Measurements from ENCODE around the gene NFKB2.

Gene NFKB2

DNA sequence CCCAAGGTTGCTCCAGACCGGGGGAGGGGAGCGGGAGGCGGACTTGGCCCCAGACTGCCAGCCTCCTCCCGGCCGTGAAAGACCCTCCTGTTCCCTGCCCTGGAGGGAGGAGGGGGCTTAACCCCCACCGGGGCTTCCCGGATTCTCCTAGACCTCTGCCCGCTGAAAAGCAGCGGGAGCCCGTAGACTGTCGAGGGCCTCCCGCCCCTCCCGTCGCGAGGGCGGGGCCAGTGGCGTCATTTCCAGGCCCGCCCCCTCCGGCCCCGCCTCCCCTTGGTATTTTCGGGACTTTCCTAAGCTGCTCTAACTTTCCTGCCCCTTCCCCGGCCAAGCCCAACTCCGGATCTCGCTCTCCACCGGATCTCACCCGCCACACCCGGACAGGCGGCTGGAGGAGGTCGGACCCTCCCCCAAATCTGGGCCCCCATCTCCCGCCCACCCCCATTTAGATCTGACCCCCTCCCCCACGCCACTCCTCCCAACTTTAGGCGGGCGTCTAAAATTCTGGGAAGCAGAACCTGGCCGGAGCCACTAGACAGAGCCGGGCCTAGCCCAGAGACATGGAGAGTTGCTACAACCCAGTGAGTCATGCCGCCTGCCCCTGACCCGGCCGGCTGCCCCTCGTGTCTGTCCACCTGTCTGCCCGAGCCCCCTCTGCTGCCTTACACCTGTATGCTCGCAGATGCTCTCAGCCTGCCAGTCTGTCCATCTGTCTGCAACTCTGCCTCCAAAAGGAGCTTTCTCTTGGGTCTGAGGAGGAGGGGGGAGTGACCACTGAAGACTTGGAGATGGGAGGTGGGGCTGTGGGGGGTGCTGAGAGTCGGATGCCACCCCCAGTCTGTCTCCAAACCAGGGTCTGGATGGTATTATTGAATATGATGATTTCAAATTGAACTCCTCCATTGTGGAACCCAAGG, at the start of gene NFKB2:
NFKB2 (plus strand) TSS at position 306 of the 917 bp plus-strand sequence; CDS start at position 561, 255 bp downstream.
- H3K9me3 Mint-ChIP-seq, result no peaks in the 10 kb centered on the region
- peak; percentile 92 for DNase-seq
- peak within 1 kb of the TSS; percentile 96 for H3K27ac Mint-ChIP-seq
- peaks cover 4% of the 10 kb centered on the region for H3K27me3 Mint-ChIP-seq
- peak within 1 kb of the TSS; percentile 79 for H3K4me3 Mint-ChIP-seq
- peaks cover 39% of the 10 kb centered on the region for H3K36me3 Mint-ChIP-seq
- peaks cover 48% of the 10 kb centered on the region for H3K4me1 Mint-ChIP-seq
- CTCF ChIA-PET, result interaction anchor here (0.5 to 13.7 kb wide), 6 partner anchors 24 to 188 kb away, joined by 3 to 174 read pairs (median 4); partner anchors contain the start of genes CUEDC2, ELOVL3 and FBXL15

DNA sequence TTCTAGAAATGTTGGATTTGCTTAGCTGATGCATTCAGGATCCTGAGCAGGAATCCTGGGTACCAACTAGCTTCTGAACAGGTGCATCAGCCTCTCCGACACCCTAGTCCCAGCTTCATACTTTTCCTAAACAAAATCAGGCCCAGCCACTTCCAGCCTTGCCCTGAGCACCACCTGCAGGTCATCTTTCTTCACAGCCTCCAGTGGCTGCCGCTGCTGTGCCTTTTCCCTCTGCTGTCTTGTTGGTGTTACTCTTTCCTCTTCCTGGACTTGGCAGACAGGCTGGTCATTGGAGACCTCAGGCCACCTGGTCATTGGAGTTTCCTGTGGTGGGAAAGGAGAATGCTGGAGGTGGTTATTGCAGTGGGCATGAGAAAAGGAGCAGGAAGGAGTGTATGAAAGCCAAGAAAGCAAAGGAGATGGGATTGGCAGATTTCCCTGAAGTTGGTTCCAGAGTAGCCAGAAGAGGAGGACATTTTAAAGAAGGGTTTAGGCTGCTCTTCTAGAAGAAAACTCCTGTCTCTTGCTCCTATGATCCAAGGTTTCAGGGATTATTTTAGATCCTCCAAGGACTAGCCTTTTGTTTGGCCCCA, 48.2 kb upstream of the NFKB2 start:
- Mint-ChIP-seq H3K36me3 (peaks cover 29% of the 10 kb centered on the region), H3K9me3 (no peaks in the 10 kb centered on the region), H3K4me3 (no peak overlapping the region), H3K27me3 (no peaks in the 10 kb centered on the region), H3K27ac (no peak overlapping the region), H3K4me1 (peaks cover 2% of the 10 kb centered on the region)
- CTCF ChIA-PET, result interaction anchor here (0.6 to 19.4 kb wide), 14 partner anchors 11 to 232 kb away, joined by 3 to 693 read pairs (median 3); partner anchors contain the start of genes ELOVL3 and PITX3
- DNase-seq, result peak; percentile 39

DNA sequence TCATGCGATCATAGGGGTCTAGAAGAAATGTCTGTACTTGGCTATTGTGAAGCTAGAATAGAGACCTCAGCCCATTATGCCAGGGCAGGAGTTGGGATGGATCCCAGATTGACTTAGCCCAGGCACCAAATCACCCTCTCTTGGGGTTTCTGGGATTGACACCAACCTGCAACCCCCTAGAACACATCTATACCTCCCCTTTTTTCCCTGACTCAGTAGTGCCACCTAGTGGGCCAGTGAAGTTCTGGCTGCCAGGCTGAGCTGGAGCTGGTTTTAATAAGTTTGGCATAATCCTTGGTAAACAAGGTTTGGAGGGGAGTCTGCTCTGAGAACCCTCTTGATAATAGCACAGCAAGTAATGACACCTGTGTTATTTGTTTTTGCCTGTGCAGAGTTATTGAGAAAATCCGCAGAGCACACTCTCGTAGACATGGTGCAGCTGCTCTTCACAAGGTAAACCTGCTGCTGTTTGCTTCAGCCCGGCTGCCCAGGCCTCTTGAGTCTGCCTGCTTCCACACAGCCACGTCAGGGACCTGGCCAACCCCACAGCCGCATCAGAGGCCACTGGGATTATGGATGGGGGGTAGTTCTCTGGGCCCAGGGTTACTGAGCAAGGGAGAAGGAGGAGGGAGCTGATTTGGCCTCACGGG, 43.3 kb upstream of the NFKB2 start:
- Mint-ChIP-seq H3K9me3 (no peaks in the 10 kb centered on the region), H3K4me3 (no peak overlapping the region), H3K4me1 (no peaks in the 10 kb centered on the region), H3K36me3 (peaks cover 33% of the 10 kb centered on the region), H3K27me3 (no peaks in the 10 kb centered on the region), H3K27ac (no peak overlapping the region)
- peak; percentile 84 for DNase-seq
- CTCF ChIA-PET, result interaction anchor here (0.6 to 19.4 kb wide), 37 partner anchors 10 to 275 kb away, joined by 3 to 693 read pairs (median 4); partner anchors contain the start of genes ELOVL3, GBF1 and PITX3

DNA sequence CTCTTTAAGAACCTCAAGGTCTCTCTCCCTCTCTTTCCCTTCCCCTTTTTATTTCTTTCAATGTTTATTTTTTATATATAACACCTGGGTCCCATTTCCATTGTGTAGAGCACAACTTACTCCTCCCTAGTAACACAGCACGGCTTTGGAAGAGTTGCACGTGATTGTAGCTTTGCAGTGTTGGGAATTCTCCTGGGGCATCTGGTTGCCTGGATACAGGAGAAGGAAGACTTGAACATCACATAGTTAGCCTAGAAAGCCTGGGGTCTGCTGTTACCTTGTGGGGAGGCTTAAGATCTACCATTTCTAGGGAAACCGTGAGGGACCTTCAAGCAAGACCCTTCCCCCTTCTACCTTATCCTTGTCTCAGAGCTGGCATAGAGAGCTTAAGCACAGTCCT, 41.1 kb upstream of the NFKB2 start:
- no peaks in the 10 kb centered on the region for H3K27me3 Mint-ChIP-seq
- H3K4me3 Mint-ChIP-seq, result no peak overlapping the region
- H3K4me1 Mint-ChIP-seq, result peaks cover 12% of the 10 kb centered on the region
- peaks cover 42% of the 10 kb centered on the region for H3K36me3 Mint-ChIP-seq
- no peaks in the 10 kb centered on the region for H3K9me3 Mint-ChIP-seq
- DNase-seq, result no peak
- H3K27ac Mint-ChIP-seq, result no peak overlapping the region
- CTCF ChIA-PET, result interaction anchor here (1.0 to 19.4 kb wide), 5 partner anchors 7 to 242 kb away, joined by 3 to 693 read pairs (median 5); partner anchors contain the start of genes ELOVL3 and PITX3

DNA sequence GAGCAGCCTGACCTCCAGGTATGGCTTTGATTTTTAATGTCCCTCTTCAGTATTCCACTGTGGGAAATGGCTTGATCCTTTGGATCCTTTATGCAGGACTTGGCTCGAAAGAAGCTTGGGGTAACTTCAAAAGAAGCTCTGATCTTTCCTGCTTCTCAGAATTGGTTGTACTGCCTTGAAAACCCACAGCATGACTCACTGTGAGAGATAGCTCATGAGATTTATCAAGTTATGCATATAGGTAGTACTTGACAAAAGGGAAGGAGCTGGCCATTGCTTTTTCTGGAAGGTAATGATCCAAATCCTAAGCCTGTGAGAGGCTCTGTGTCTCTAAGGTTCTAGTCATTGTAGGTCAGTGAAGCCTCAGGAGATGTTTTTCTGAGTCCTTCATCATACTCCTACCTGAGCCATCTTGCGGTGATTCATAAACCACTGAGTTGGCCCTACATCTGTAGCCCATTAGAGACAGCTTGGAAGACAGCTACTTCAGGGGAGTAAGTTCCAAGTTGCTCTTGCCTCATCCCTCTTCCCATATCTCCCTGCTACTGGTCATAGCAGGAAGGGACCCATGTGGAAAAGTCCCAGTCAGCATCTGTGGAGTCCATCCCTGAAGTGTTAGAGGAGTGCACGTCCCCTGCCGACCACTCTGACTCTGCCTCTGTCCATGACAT, 36.7 kb upstream of the NFKB2 start:
- peaks cover 12% of the 10 kb centered on the region for H3K4me1 Mint-ChIP-seq
- H3K9me3 Mint-ChIP-seq, result no peaks in the 10 kb centered on the region
- H3K4me3 Mint-ChIP-seq, result no peak overlapping the region
- no peak overlapping the region for H3K27ac Mint-ChIP-seq
- CTCF ChIA-PET, result interaction anchor here (0.6 to 19.4 kb wide), 3 partner anchors 9 to 223 kb away, joined by 3 to 693 read pairs (median 5); partner anchors contain the start of genes ELOVL3 and PITX3
- peaks cover 59% of the 10 kb centered on the region for H3K36me3 Mint-ChIP-seq
- no peaks in the 10 kb centered on the region for H3K27me3 Mint-ChIP-seq
- no peak for DNase-seq

DNA sequence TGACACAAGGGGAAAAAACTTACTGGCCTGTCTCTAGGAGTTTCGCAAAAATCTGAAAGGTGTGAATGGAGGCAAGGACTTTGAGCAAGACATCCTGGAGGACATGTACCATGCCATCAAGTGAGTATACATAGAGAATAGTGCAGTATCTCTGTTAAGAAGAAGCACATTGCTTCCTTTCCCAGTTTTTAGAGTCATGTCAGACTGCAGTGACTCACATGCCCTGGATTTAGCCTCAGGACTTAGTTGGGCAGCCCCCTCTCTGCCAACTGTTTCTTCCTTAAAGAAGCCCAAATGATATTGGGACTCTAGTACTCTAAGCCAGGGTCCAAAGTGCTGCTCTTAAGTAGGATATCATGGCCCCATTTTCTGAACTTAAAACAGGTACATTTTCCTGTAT, 28.1 kb upstream of the NFKB2 start:
- H3K36me3 Mint-ChIP-seq, result peaks cover 73% of the 10 kb centered on the region
- no peak overlapping the region for H3K27ac Mint-ChIP-seq
- no peaks in the 10 kb centered on the region for H3K9me3 Mint-ChIP-seq
- no peak for DNase-seq
- no peaks in the 10 kb centered on the region for H3K4me1 Mint-ChIP-seq
- CTCF ChIA-PET, result no interaction called here
- H3K27me3 Mint-ChIP-seq, result no peaks in the 10 kb centered on the region
- no peak overlapping the region for H3K4me3 Mint-ChIP-seq

DNA sequence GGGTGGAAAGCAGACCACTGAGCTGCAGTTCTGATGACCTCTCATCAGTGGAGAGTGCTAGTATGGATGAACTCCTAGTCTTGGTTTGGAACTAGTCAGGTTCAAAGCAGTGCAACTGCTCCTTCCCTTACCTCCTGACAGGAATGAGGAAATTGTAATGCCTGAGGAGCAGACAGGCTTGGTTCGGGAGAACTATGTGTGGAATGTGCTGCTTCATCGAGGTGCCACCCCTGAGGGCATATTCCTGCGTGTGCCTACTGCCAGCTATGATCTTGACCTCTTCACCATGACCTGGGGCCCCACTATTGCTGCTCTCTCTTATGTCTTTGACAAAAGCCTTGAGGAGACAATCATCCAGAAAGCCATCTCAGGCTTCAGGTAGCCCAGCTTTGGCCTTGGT, 27.4 kb upstream of the NFKB2 start:
- Mint-ChIP-seq H3K27me3 (no peaks in the 10 kb centered on the region), H3K9me3 (no peaks in the 10 kb centered on the region), H3K27ac (no peak overlapping the region), H3K4me1 (no peaks in the 10 kb centered on the region), H3K4me3 (no peak overlapping the region), H3K36me3 (peaks cover 71% of the 10 kb centered on the region)
- no peak for DNase-seq
- CTCF ChIA-PET, result interaction anchor here (0.7 to 1.6 kb wide), 3 partner anchors 13 to 137 kb away, joined by 3 to 10 read pairs (median 5); no protein-coding TSS in a partner anchor

DNA sequence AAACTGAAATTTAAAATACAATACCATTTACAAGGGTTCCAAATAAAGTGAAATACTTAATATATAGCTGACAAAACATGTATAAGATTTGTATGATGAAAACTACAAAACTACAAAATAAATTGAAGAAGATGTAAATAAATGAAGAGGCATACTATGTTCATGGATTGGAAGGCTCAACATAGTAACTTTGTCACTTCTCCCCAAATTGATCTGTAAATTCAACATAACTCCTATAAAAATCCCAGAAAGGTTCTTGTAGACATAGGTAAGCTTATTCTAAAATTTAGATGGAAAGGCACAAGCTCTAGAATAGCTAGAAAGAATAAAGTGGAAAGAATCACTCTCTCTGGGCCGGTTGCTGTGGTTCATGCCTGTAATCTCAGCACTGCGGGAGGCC, 24.2 kb upstream of the NFKB2 start:
- no peaks in the 10 kb centered on the region for H3K9me3 Mint-ChIP-seq
- H3K27ac Mint-ChIP-seq, result no peak overlapping the region
- no peak overlapping the region for H3K4me3 Mint-ChIP-seq
- H3K36me3 Mint-ChIP-seq, result peaks cover 68% of the 10 kb centered on the region
- no peaks in the 10 kb centered on the region for H3K27me3 Mint-ChIP-seq
- DNase-seq, result no peak
- no peaks in the 10 kb centered on the region for H3K4me1 Mint-ChIP-seq
- CTCF ChIA-PET, result interaction anchor here (0.7 to 1.7 kb wide), 2 partner anchors 19 to 21 kb away, joined by 3 to 6 read pairs; no protein-coding TSS in a partner anchor

DNA sequence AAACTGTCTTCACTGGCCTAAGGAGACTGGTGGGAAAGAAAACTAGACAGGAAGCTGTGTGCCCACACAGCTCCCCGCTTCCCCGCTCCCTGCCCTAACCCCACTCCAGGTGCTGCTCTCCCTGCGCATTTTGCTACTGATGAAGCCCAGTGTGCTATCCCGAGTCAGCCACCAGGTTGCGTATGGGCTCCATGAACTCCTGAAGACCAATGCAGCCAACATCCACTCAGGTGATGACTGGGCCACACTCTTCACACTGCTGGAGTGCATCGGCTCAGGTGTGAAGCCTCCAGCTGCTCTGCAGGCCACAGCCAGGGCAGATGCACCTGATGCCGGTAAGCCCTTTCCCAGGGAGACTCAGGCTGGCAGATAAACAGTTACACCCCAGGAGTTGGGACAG, 20.3 kb upstream of the NFKB2 start:
- peak; percentile 30 for DNase-seq
- Mint-ChIP-seq H3K4me1 (no peaks in the 10 kb centered on the region), H3K27me3 (no peaks in the 10 kb centered on the region), H3K27ac (no peak overlapping the region), H3K4me3 (no peak overlapping the region), H3K9me3 (no peaks in the 10 kb centered on the region), H3K36me3 (peaks cover 52% of the 10 kb centered on the region)
- CTCF ChIA-PET, result interaction anchor here (1.2 to 2.1 kb wide), 3 partner anchors 10 to 24 kb away, joined by 3 to 6 read pairs (median 6); no protein-coding TSS in a partner anchor

DNA sequence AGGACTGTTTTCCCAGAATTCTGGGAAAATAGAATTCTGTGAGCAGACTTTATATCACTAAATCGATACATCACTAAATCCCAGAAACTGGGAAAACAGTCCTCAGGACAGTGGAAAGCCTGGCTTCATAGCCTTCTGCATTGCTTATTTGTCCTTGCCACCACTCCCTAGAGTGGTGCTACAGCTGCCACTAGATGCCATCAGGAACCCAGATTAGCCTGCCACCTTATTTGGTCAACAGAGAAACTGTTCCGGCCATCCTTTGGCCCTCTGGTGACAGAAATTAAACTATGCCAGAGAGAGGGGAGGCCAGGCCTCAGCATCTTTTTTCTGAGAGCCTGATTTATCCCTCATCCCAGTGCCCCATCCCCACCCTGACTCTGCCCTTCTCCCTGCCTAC, 19.6 kb upstream of the NFKB2 start:
- H3K4me3 Mint-ChIP-seq, result no peak overlapping the region
- H3K9me3 Mint-ChIP-seq, result no peaks in the 10 kb centered on the region
- H3K27ac Mint-ChIP-seq, result no peak overlapping the region
- no peak for DNase-seq
- H3K27me3 Mint-ChIP-seq, result no peaks in the 10 kb centered on the region
- CTCF ChIA-PET, result interaction anchor here (1.2 to 2.3 kb wide), 4 partner anchors 9 to 145 kb away, joined by 3 to 8 read pairs (median 6); no protein-coding TSS in a partner anchor
- H3K36me3 Mint-ChIP-seq, result peaks cover 47% of the 10 kb centered on the region
- no peaks in the 10 kb centered on the region for H3K4me1 Mint-ChIP-seq

DNA sequence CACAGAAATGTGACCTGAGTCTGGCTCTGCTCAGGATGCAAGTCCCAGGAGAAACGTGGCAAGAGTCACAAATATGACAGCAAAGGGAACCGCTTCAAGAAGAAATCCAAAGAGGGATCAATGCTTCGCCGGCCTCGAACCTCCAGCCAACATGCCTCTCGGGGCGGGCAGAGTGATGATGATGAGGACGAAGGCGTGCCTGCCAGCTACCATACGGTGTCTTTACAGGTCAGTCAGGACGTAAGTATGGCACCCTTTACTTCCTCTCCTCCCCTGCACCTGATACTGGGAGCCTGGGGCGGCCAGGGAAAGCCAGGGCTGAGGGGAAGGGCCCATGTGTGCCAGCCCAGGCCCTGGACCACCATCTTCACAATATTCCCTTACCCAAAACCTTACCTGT, 18.6 kb upstream of the NFKB2 start:
- Mint-ChIP-seq H3K36me3 (peaks cover 43% of the 10 kb centered on the region), H3K4me1 (no peaks in the 10 kb centered on the region)
- DNase-seq, result no peak

DNA sequence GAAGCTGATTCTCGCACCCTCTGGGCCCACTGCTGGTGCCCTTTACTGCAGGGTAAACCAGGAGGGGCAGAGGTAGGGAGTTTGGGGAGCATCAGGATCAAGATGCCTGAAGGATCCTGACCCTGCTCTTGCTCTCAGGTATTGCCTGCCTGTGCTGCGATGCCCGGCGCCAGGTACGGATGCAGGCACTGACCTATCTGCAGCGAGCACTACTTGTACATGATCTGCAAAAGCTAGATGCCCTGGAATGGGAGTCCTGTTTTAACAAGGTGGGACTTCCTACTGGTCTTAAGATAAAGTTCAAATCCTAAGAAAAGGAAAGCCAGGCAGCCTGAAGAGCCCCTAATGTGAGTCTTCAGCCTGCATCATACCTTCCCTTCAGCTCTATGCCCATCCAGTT, 16.1 kb upstream of the NFKB2 start:
- Mint-ChIP-seq H3K4me1 (no peaks in the 10 kb centered on the region), H3K4me3 (no peak overlapping the region), H3K27me3 (no peaks in the 10 kb centered on the region), H3K27ac (no peak overlapping the region), H3K36me3 (peaks cover 36% of the 10 kb centered on the region), H3K9me3 (no peaks in the 10 kb centered on the region)
- DNase-seq, result no peak
- CTCF ChIA-PET, result interaction anchor here (1.1 kb wide), 1 partner anchor 27 kb away, joined by 3 read pairs; no protein-coding TSS in a partner anchor

More for the DNA sequence above, 18.6 kb upstream of the NFKB2 start:
- Mint-ChIP-seq H3K4me3 (no peak overlapping the region), H3K27ac (no peak overlapping the region), H3K9me3 (no peaks in the 10 kb centered on the region), H3K27me3 (no peaks in the 10 kb centered on the region)
- CTCF ChIA-PET, result interaction anchor here (1.7 to 2.3 kb wide), 2 partner anchors 22 to 146 kb away, joined by 3 to 8 read pairs; no protein-coding TSS in a partner anchor

DNA sequence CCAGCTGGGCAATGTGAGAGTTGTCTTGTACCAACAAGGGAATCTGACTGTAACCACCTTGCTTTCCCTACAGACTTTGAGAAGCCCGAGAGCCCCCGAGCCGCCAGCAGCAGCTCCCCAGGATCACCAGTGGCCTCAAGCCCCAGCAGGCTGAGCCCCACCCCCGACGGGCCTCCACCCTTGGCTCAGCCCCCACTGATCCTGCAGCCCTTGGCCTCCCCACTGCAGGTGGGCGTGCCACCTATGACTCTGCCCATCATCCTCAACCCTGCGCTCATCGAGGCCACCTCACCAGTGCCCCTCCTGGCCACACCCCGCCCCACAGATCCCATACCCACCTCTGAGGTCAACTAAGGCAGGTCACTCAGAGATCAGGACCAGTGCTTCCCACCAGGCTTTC, 13.5 kb upstream of the NFKB2 start:
- CTCF ChIA-PET, result interaction anchor here (0.6 to 2.1 kb wide), 4 partner anchors 20 to 152 kb away, joined by 3 to 6 read pairs (median 4); no protein-coding TSS in a partner anchor
- no peaks in the 10 kb centered on the region for H3K4me1 Mint-ChIP-seq
- no peaks in the 10 kb centered on the region for H3K27me3 Mint-ChIP-seq
- H3K36me3 Mint-ChIP-seq, result peaks cover 22% of the 10 kb centered on the region
- no peak overlapping the region for H3K4me3 Mint-ChIP-seq
- DNase-seq, result no peak
- no peak overlapping the region for H3K27ac Mint-ChIP-seq
- no peaks in the 10 kb centered on the region for H3K9me3 Mint-ChIP-seq
